GM21723 (cell line): Measurements from ENCODE around the gene PNO1.

Experiments
- ATAC-seq: cut with Tn5 transposase; IDR thresholded peaks from one replicate; pipeline ENCODE4 v1.9.1; 2021; ENCODE audit warnings: mild to moderate bottlenecking, moderate library complexity; ENCODE audit not compliant: unreplicated experiment

Gene PNO1

GRCh38 chr2:68193144-68193543 lies 35.5 kb downstream of the PNO1 start:
- ATAC-seq, result no peak

- no peak for ATAC-seq
These were observed 36.2 kb downstream of the PNO1 start for GRCh38 chr2:68193787-68194372.

- ATAC-seq, result no peak
These were observed 37.4 kb downstream of the PNO1 start for GRCh38 chr2:68195096-68195495.

GRCh38 chr2:68196120-68196716 lies 38.5 kb downstream of the PNO1 start:
- ATAC-seq, result no peak

GRCh38 chr2:68200157-68200787 lies 42.6 kb downstream of the PNO1 start:
- ATAC-seq, result no peak

GRCh38 chr2:68203587-68203986 lies 45.9 kb downstream of the PNO1 start:
- ATAC-seq, result peak; percentile 96

GRCh38 chr2:68206793-68207192 lies 49.1 kb downstream of the PNO1 start:
- ATAC-seq, result no peak

- peak; percentile 74 for ATAC-seq
These were observed 56.7 kb downstream of the PNO1 start for GRCh38 chr2:68214381-68214780.

- peak; percentile 52 for ATAC-seq
These were observed 59.0 kb downstream of the PNO1 start for GRCh38 chr2:68216454-68217310.

GRCh38 chr2:68217729-68218128 lies 60.0 kb downstream of the PNO1 start:
- ATAC-seq, result no peak

GRCh38 chr2:68218343-68218901 lies 60.7 kb downstream of the PNO1 start:
- no peak for ATAC-seq

GRCh38 chr2:68222287-68222686 lies 64.6 kb downstream of the PNO1 start:
- ATAC-seq, result no peak

- ATAC-seq, result no peak
These were observed 65.7 kb downstream of the PNO1 start for GRCh38 chr2:68223419-68223818.

- peak; percentile 85 for ATAC-seq
These were observed 67.5 kb downstream of the PNO1 start for GRCh38 chr2:68225119-68225632.
